ENCODE data around the gene HIP1R. TPM values are rescaled to one million over a fixed set of nuclear protein-coding genes. Genes with fewer than 3 reads are reported as not detected.

Gene HIP1R
- total RNA-seq, 4 donors from 2014 or later: 50.2 to 92.7 (median 56.2) TPM

DNA sequence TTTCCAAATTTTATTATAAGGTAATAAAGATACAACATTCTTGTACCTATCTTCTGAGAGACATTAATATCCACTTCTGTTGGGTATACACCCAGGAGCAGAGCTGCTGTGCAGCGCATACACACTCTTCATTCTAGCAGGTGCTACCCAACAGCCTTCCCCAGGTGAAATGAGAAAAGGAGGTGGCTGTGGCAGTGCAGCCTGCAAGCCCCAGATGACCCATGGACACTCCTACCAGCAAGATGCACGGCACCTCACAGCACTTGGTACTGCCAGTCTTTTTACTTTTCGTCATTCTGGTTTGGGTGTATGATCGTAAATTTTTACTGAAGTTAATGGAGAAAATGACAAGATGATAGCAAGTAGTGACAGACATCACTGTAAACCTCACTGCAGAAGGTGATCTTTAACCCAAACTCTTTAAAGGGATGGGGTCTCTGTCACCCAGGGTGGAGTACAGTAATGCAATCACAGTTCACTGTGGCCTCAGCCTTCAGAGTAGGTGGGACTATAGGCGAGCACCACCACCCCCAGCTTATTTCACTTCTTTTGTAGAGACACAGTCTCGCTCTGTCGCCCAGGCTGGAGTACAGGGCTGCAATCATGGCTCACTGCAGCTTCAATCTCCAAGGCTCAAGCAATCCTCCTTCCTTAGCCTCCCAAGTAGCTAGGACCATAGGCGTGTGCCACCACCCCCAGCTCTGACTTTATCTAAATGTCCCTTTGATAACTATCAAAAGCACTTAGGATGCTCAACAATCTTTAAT, 34.1 kb downstream of the HIP1R start:
- intact Hi-C loops (cut with DNase I): no loop called here

GRCh38 chr12:122870163-122870842, 35.0 kb downstream of the HIP1R start:
- Histone ChIP-seq H3K27me3 (no peaks in the 10 kb centered on the region), H3K9me3 (no peaks in the 10 kb centered on the region), H3K4me1 (peaks cover 52 to 53% of the 10 kb centered on the region in 2 donors), H3K36me3 (peaks cover 28 to 42% of the 10 kb centered on the region in 2 donors), H3K4me3 (replicated peaks in 1 of 3) (no peak overlapping the region), H3K27ac (peak overlapping the region; percentile 88 to 92 (median 92))
- intact Hi-C loops (cut with DNase I): no loop called here
- 84 to 90% methylated on average over 11 of the region's 11 CpGs for WGBS, 2 donors
- TF ChIP-seq, protein P1, sequence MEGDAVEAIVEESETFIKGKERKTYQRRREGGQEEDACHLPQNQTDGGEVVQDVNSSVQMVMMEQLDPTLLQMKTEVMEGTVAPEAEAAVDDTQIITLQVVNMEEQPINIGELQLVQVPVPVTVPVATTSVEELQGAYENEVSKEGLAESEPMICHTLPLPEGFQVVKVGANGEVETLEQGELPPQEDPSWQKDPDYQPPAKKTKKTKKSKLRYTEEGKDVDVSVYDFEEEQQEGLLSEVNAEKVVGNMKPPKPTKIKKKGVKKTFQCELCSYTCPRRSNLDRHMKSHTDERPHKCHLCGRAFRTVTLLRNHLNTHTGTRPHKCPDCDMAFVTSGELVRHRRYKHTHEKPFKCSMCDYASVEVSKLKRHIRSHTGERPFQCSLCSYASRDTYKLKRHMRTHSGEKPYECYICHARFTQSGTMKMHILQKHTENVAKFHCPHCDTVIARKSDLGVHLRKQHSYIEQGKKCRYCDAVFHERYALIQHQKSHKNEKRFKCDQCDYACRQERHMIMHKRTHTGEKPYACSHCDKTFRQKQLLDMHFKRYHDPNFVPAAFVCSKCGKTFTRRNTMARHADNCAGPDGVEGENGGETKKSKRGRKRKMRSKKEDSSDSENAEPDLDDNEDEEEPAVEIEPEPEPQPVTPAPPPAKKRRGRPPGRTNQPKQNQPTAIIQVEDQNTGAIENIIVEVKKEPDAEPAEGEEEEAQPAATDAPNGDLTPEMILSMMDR (IDR thresholded peaks at IDR 0.05): no peak
- TF ChIP-seq POLR2A (IDR thresholded peaks at IDR 0.05): no peak
- peak in 1 of 2 donors; percentile 5 for DNase-seq

More for the DNA sequence above, 34.1 kb downstream of the HIP1R start:
- H3K9me3 ChIP-seq: no peaks in the 10 kb centered on the region
- H3K27me3 ChIP-seq: no peaks in the 10 kb centered on the region
- H3K4me3 ChIP-seq (replicated peaks in 1 of 3): no peak overlapping the region
- WGBS, 2 donors: 93 to 97% methylated on average over 8 of the region's 8 CpGs
- H3K27ac ChIP-seq: peak overlapping the region; percentile 88 to 92 (median 92)
- DNase-seq: peak in 1 of 2 donors; percentile 1
- TF ChIP-seq, protein P1 (IDR thresholded peaks at IDR 0.05): no peak
- no peak for TF ChIP-seq POLR2A (IDR thresholded peaks at IDR 0.05)
- H3K4me1 ChIP-seq: peaks cover 45 to 49% of the 10 kb centered on the region in 2 donors
- H3K36me3 ChIP-seq: peaks cover 28 to 44% of the 10 kb centered on the region in 2 donors

DNA sequence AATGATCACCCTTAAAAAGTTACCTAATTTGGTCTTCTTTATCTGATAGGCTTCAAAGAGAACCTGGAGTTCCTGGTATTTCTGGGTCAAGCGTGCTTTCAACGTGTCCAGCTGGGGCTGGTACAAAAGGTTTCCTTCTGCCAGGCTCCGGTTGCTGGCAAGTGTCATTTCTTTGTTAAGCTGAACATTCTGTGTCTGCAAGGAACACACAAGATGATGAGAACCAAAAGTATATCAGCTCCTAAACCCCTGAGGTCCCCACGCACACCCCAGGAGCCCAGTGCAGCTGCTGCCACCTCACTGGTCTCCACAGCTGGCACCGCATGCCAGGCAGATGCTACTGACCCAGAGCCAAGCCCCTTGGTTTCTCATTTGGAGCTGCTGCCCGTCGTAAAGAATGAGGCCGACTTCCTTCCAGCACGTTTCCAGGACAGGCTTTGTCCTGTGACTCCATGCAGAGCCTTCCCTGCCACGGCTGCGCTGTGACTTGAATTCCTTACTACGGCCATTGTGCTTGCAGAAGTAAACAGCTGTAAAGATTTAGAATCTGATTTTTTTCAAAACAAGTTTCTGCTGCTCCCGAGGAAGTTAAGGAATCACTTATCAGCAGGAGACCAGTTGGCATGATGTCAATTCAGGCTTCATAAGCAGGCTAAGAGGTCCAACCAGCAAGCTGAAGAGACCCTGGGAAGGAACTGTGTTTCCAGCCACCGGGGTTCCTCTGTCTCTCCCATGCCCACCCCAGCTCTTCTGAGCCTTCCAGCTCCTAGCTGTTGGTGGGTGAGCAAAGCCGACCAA, 35.8 kb downstream of the HIP1R start:
- peaks cover 56 to 60% of the 10 kb centered on the region in 2 donors for H3K4me1 ChIP-seq
- H3K4me3 ChIP-seq (replicated peaks in 1 of 3): peak overlapping the region in 1 of 3 donors; percentile 12
- no peaks in the 10 kb centered on the region for H3K27me3 ChIP-seq
- intact Hi-C loops (cut with DNase I): no loop called here
- 20 to 23% methylated on average over 15 of the region's 15 CpGs for WGBS, 2 donors
- DNase-seq: peak; percentile 76 to 80
- peak overlapping the region; percentile 88 to 92 (median 92) for H3K27ac ChIP-seq
- peak in 1 of 2 donors; percentile 43 for TF ChIP-seq POLR2A (IDR thresholded peaks at IDR 0.05)
- TF ChIP-seq, protein P1 (IDR thresholded peaks at IDR 0.05): no peak
- peaks cover 28 to 38% of the 10 kb centered on the region in 2 donors for H3K36me3 ChIP-seq
- no peaks in the 10 kb centered on the region for H3K9me3 ChIP-seq

DNA sequence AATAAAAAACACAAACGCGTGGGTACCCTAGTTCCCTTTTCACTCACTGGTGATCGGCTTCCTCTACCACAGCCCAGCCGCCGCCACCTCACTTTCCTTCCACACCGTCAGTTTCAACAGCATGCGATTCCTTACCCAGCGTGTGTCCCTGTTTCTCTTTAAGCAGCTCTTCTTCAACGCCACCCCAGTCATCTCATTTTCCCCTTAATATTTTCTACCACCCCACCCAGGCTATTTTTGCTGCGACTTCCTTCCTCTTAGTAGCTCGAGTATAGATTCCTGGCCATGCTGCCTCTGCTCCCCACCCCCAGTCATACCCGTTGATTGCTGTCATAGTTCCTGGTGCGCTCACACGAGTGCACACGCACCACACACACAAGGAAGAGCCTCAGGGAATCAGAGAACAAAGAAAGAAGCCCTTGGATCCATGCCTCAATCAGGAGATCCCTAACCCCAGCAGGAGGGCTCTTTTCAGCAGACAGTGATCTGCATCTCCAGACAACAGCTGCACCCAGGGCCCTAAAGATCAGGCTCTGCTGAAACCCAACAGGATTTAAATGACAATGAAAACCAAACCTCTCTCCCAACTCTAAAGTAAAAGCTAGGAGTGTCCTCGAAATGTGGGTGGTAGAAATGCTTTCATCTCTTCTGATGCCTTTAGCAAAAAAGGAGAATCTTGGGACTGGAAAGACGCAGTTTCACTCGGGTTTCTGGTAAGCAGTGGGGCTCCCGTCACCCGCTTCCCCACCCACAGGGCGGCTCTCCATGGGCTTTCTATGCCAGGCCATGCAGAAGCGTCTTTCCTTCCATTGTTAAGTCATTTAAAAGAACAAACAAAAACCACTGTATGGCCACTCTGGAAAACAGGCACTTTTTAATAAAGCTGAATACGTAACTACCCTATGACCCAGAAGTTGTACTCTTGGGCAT, 36.9 kb downstream of the HIP1R start:
- Histone ChIP-seq H3K9me3 (no peaks in the 10 kb centered on the region), H3K36me3 (peaks cover 19 to 27% of the 10 kb centered on the region in 2 donors), H3K27me3 (no peaks in the 10 kb centered on the region), H3K4me1 (peaks cover 64 to 67% of the 10 kb centered on the region in 2 donors), H3K4me3 (replicated peaks in 1 of 3) (peak overlapping the region in 1 of 3 donors; percentile 12), H3K27ac (peak overlapping the region; percentile 88 to 92 (median 92))
- peak; percentile 58 to 67 for DNase-seq
- 21 to 30% methylated on average over 23 of the region's 23 CpGs for WGBS, 2 donors
- TF ChIP-seq, protein P1 (IDR thresholded peaks at IDR 0.05): no peak
- TF ChIP-seq POLR2A (IDR thresholded peaks at IDR 0.05): no peak
- intact Hi-C loops (cut with DNase I): no loop called here

Data from thyroid gland (tissue), 4 donors.